SU-DHL-6 (cell line): ENCODE results near the gene NRP2.
A peak's percentile ranks its signal among the peaks of the same experiment; 100 is the strongest.

Source experiments
- H2AFZ ChIP-seq: fragments of 200-600 bp; sonication (generic); 2 replicates; pipeline ENCODE4 v1.6.1; 2014; ENCODE audit warnings: low read depth, mild to moderate bottlenecking, moderate library complexity, mixed read lengths, antibody characterized with exemption, low read length; ENCODE audit not compliant: severe bottlenecking
- H3F3A ChIP-seq: fragments of 200-600 bp; shearing (Covaris generic); 2 replicates; pipeline ENCODE4 v1.6.0; 2016; ENCODE audit warnings: antibody characterized with exemption, mild to moderate bottlenecking; ENCODE audit not compliant: insufficient read depth
- H3K27ac ChIP-seq: fragments of 200-600 bp; sonication (generic); 2 replicates; pipeline ENCODE4 v1.5.1; 2016; ENCODE audit warnings: low read depth, mild to moderate bottlenecking, low read length, moderate library complexity, mixed read lengths
- H3K27me3 ChIP-seq: fragments of 200-600 bp; sonication (generic), shearing (Covaris generic); 2 replicates; pipeline ENCODE4 v1.6.0; 2014; ENCODE audit warnings: mild to moderate bottlenecking, low read length
- H3K36me3 ChIP-seq: fragments of 200-600 bp; sonication (generic); 2 replicates; pipeline ENCODE4 v1.6.1; 2014; ENCODE audit warnings: mild to moderate bottlenecking, low read length, mixed read lengths
- H3K4me2 ChIP-seq: fragments of 300-600, 200-600 bp; shearing (Covaris generic), sonication (generic); 2 replicates; pipeline ENCODE4 v1.6.0; 2014; ENCODE audit warnings: low read length, low read depth, mild to moderate bottlenecking; ENCODE audit not compliant: poor library complexity, severe bottlenecking
- H3K4me3 ChIP-seq: fragments of 200-600 bp; sonication (generic); 2 replicates; pipeline ENCODE4 v1.5.1; 2014; ENCODE audit warnings: antibody characterized with exemption, low read length, mild to moderate bottlenecking, mixed read lengths; ENCODE audit not compliant: insufficient read depth, poor library complexity, severe bottlenecking
- H3K79me2 ChIP-seq: fragments of 200-600 bp; sonication (generic); 2 replicates; pipeline ENCODE4 v1.6.1; 2014; ENCODE audit warnings: mild to moderate bottlenecking, low read length, moderate library complexity; ENCODE audit not compliant: insufficient read depth
- H3K9ac ChIP-seq: fragments of 200-600 bp; sonication (generic); 2 replicates; pipeline ENCODE4 v1.7.0; 2014; ENCODE audit warnings: mild to moderate bottlenecking, low read length
- H3K9me2 ChIP-seq: fragments of 200-600 bp; sonication (generic); replicated peaks from 2 replicates; pipeline ENCODE4 v1.6.1; 2014; ENCODE audit warnings: low read length; ENCODE audit not compliant: insufficient read depth
- H3K9me3 ChIP-seq: fragments of 200-600 bp; sonication (generic); 2 replicates; pipeline ENCODE4 v1.6.1; 2014; ENCODE audit warnings: low read length, mixed read lengths; ENCODE audit not compliant: insufficient read depth
- H4K20me1 ChIP-seq: fragments of 200-600 bp; sonication (generic); 2 replicates; pipeline ENCODE4 v1.6.1; 2014; ENCODE audit warnings: low read depth, mild to moderate bottlenecking, antibody characterized with exemption, low read length, moderate library complexity, mixed read lengths
- CTCF ChIP-seq: fragments of 200-600 bp; sonication (generic); IDR thresholded peaks from one replicate; pipeline ENCODE4 v1.5.1; 2017; ENCODE audit warnings: antibody characterized with exemption, mild to moderate bottlenecking, low read length, moderate library complexity; ENCODE audit not compliant: insufficient read depth, poor library complexity, severe bottlenecking
- EZH2phosphoT487 ChIP-seq: fragments of 200-600 bp; sonication (generic), shearing (Covaris generic); conservative IDR thresholded peaks from 2 replicates; pipeline ENCODE4 v1.6.1; 2018; ENCODE audit warnings: mild to moderate bottlenecking, antibody characterized with exemption, low read length, moderate library complexity, mixed read lengths

The NRP2 gene

DNA sequence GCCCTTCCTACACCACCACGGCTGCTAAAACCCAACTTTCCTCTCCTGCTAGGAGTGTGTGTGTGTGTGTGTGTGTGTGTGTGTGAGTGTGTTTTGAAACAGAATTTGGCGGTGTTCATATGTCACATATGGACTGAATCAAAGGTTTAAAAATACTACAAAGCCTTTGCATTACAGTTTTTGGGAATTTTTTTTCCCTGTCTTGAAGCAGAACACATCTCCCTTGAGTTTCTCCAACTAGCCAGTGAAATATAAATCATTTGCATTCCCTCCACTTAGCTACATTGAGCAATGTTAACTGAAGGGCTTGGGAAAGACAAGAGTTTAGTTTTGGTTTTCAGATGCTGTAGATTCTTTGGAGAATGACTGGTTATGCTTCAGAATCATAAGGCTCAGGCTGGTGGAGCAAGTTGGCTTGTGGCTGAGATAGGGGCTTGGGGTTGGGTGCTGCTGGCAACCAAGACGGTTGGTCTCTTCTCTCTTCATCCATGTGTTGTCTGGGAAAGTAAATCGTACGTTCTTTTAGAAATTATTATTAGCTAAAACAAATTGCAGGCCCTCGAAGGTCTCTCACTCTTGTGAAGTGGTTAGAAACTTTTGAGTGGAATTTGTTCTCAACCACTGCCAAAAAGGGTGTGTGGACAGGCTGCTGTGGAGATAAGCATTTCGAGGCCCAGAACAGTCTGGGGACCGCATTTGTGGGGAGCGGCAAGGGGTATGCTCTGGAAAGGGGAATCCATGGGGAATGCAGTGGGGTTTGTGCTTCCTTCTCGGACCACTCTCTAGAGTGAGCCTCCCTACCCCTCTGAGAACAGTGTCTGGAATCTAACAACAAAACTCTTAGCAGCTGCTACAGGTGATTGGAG lies 1.4 kb downstream of the NRP2 start:
- Histone ChIP-seq H3K27me3 (no peaks in the 10 kb centered on the region), H3F3A (peaks cover 8% of the 10 kb centered on the region), H3K4me3 (peak overlapping the region; percentile 72), H2AFZ (peak overlapping the region; percentile 87), H3K79me2 (no peaks in the 10 kb centered on the region), H4K20me1 (no peaks in the 10 kb centered on the region), H3K36me3 (no peaks in the 10 kb centered on the region), H3K4me2 (peak overlapping the region; percentile 97), H3K9me3 (no peaks in the 10 kb centered on the region), H3K9me2 (no peaks in the 10 kb centered on the region), H3K27ac (no peak overlapping the region), H3K9ac (peak overlapping the region; percentile 74)
- TF ChIP-seq CTCF (no peak), EZH2phosphoT487 (no peak)

DNA sequence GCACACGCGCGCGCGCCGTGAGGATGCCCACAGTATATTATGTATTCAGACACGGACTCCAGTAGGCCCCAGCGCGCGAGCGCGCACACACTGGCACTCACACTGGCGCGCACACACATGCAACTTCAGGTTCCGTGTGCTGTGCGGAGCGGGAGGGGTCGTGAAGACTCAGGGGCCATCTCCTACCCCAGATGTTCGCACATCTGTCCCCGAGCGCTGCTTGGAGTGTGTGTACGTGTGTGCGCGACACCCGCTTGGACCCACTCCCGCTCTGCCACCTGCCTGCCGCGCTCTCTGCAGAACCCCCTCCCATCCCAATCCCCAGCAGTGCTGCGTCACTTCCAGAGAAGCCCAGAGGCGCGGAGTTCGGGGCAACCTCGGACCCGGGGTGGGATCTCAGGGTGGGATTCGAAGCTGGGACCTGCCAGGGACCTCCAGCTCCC lies 2.6 kb downstream of the NRP2 start:
- peaks cover 8% of the 10 kb centered on the region for H3F3A ChIP-seq
- no peak for TF ChIP-seq EZH2phosphoT487
- TF ChIP-seq CTCF: no peak
- no peaks in the 10 kb centered on the region for H3K27me3 ChIP-seq
- no peak overlapping the region for H2AFZ ChIP-seq
- H3K79me2 ChIP-seq: no peaks in the 10 kb centered on the region
- no peaks in the 10 kb centered on the region for H3K36me3 ChIP-seq
- H3K4me2 ChIP-seq: no peak overlapping the region
- no peaks in the 10 kb centered on the region for H3K9me3 ChIP-seq
- H3K4me3 ChIP-seq: no peak overlapping the region
- H4K20me1 ChIP-seq: no peaks in the 10 kb centered on the region
- no peak overlapping the region for H3K27ac ChIP-seq
- H3K9ac ChIP-seq: no peak overlapping the region
- H3K9me2 ChIP-seq: no peaks in the 10 kb centered on the region

- no peaks in the 10 kb centered on the region for H3K9me3 ChIP-seq
- no peak overlapping the region for H3K4me3 ChIP-seq
- H4K20me1 ChIP-seq: no peaks in the 10 kb centered on the region
- H3K9ac ChIP-seq: no peak overlapping the region
- no peak overlapping the region for H2AFZ ChIP-seq
- no peaks in the 10 kb centered on the region for H3K79me2 ChIP-seq
- no peak overlapping the region for H3K4me2 ChIP-seq
- no peak overlapping the region for H3K27ac ChIP-seq
- no peaks in the 10 kb centered on the region for H3K36me3 ChIP-seq
- H3F3A ChIP-seq: peaks cover 8% of the 10 kb centered on the region
- no peaks in the 10 kb centered on the region for H3K27me3 ChIP-seq
- no peaks in the 10 kb centered on the region for H3K9me2 ChIP-seq
- TF ChIP-seq EZH2phosphoT487 (no peak), CTCF (no peak)
These were observed 3.2 kb downstream of the NRP2 start for GRCh38 chr2:205685314-205686055.
